ENCODE measurements around the gene PRDM16.
A peak's percentile ranks its signal among the peaks of the same experiment; 100 is the strongest.

PRDM16 gene

GRCh38 chr1:3206696-3207095 is 137.7 kb downstream of the PRDM16 start:
- Histone ChIP-seq H3K4me3 (ENCODE audit: low read depth in 1 of 2, low read length in 2 of 2) (no peak overlapping the region), H3K9ac (ENCODE audit: low read depth in 1 of 2, low read length in 2 of 2) (no peak overlapping the region), H3K9me3 (ENCODE audit: control insufficient read depth in 1 of 2, low read length in 2 of 2) (no peaks in the 10 kb centered on the region), H3K36me3 (ENCODE audit: control insufficient read depth in 1 of 2, insufficient read depth in 2 of 2, low read length in 2 of 2) (peaks cover 0 to 7% of the 10 kb centered on the region in 2 donors), H3K4me1 (ENCODE audit: control insufficient read depth in 1 of 2, insufficient read depth in 2 of 2, low read length in 2 of 2) (no peaks in the 10 kb centered on the region), H3K27ac (ENCODE audit: low read depth, low read length) (no peak overlapping the region), H3K27me3 (ENCODE audit: control insufficient read depth in 1 of 2, insufficient read depth in 2 of 2, low read length in 2 of 2) (no peaks in the 10 kb centered on the region)

GRCh38 chr1:3207217-3207848 is 138.3 kb downstream of the PRDM16 start:
- Histone ChIP-seq H3K27ac (ENCODE audit: low read depth, low read length) (no peak overlapping the region), H3K4me1 (ENCODE audit: control insufficient read depth in 1 of 2, insufficient read depth in 2 of 2, low read length in 2 of 2) (no peaks in the 10 kb centered on the region), H3K36me3 (ENCODE audit: control insufficient read depth in 1 of 2, insufficient read depth in 2 of 2, low read length in 2 of 2) (peaks cover 0 to 4% of the 10 kb centered on the region in 2 donors), H3K9ac (ENCODE audit: low read depth in 1 of 2, low read length in 2 of 2) (no peak overlapping the region), H3K4me3 (ENCODE audit: low read depth in 1 of 2, low read length in 2 of 2) (no peak overlapping the region), H3K27me3 (ENCODE audit: control insufficient read depth in 1 of 2, insufficient read depth in 2 of 2, low read length in 2 of 2) (no peaks in the 10 kb centered on the region), H3K9me3 (ENCODE audit: control insufficient read depth in 1 of 2, low read length in 2 of 2) (no peaks in the 10 kb centered on the region)

GRCh38 chr1:3208819-3209200 is 139.8 kb downstream of the PRDM16 start:
- Histone ChIP-seq H3K36me3 (ENCODE audit: control insufficient read depth in 1 of 2, insufficient read depth in 2 of 2, low read length in 2 of 2) (peaks cover 0 to 4% of the 10 kb centered on the region in 2 donors), H3K9me3 (ENCODE audit: control insufficient read depth in 1 of 2, low read length in 2 of 2) (no peaks in the 10 kb centered on the region), H3K9ac (ENCODE audit: low read depth in 1 of 2, low read length in 2 of 2) (no peak overlapping the region), H3K27me3 (ENCODE audit: control insufficient read depth in 1 of 2, insufficient read depth in 2 of 2, low read length in 2 of 2) (no peaks in the 10 kb centered on the region), H3K27ac (ENCODE audit: low read depth, low read length) (no peak overlapping the region), H3K4me3 (ENCODE audit: low read depth in 1 of 2, low read length in 2 of 2) (no peak overlapping the region), H3K4me1 (ENCODE audit: control insufficient read depth in 1 of 2, insufficient read depth in 2 of 2, low read length in 2 of 2) (peaks cover 4 to 5% of the 10 kb centered on the region in 2 donors)

- no peak overlapping the region for H3K27ac ChIP-seq (ENCODE audit: low read depth, low read length)
- no peak overlapping the region for H3K4me3 ChIP-seq (ENCODE audit: low read depth in 1 of 2, low read length in 2 of 2)
- H3K36me3 ChIP-seq (ENCODE audit: control insufficient read depth in 1 of 2, insufficient read depth in 2 of 2, low read length in 2 of 2) = peaks cover 0 to 4% of the 10 kb centered on the region in 2 donors
- H3K9me3 ChIP-seq (ENCODE audit: control insufficient read depth in 1 of 2, low read length in 2 of 2) = no peaks in the 10 kb centered on the region
- H3K27me3 ChIP-seq (ENCODE audit: control insufficient read depth in 1 of 2, insufficient read depth in 2 of 2, low read length in 2 of 2) = no peaks in the 10 kb centered on the region
- H3K4me1 ChIP-seq (ENCODE audit: control insufficient read depth in 1 of 2, insufficient read depth in 2 of 2, low read length in 2 of 2) = peaks cover 8 to 9% of the 10 kb centered on the region in 2 donors
- no peak overlapping the region for H3K9ac ChIP-seq (ENCODE audit: low read depth in 1 of 2, low read length in 2 of 2)
Measured at GRCh38 chr1:3209201-3209600, 140.2 kb downstream of the PRDM16 start.

- no peak overlapping the region for H3K4me3 ChIP-seq (ENCODE audit: low read depth in 1 of 2, low read length in 2 of 2)
- peaks cover 0 to 4% of the 10 kb centered on the region in 2 donors for H3K27me3 ChIP-seq (ENCODE audit: control insufficient read depth in 1 of 2, insufficient read depth in 2 of 2, low read length in 2 of 2)
- no peak overlapping the region for H3K9ac ChIP-seq (ENCODE audit: low read depth in 1 of 2, low read length in 2 of 2)
- H3K4me1 ChIP-seq (ENCODE audit: control insufficient read depth in 1 of 2, insufficient read depth in 2 of 2, low read length in 2 of 2) = peaks cover 9 to 11% of the 10 kb centered on the region in 2 donors
- no peaks in the 10 kb centered on the region for H3K9me3 ChIP-seq (ENCODE audit: control insufficient read depth in 1 of 2, low read length in 2 of 2)
- H3K27ac ChIP-seq (ENCODE audit: low read depth, low read length) = no peak overlapping the region
- H3K36me3 ChIP-seq (ENCODE audit: control insufficient read depth in 1 of 2, insufficient read depth in 2 of 2, low read length in 2 of 2) = peaks cover 0 to 4% of the 10 kb centered on the region in 2 donors
Measured at GRCh38 chr1:3211582-3212375, 142.8 kb downstream of the PRDM16 start.

GRCh38 chr1:3212453-3213355 is 143.7 kb downstream of the PRDM16 start:
- H3K9me3 ChIP-seq (ENCODE audit: control insufficient read depth in 1 of 2, low read length in 2 of 2) = no peaks in the 10 kb centered on the region
- H3K4me1 ChIP-seq (ENCODE audit: control insufficient read depth in 1 of 2, insufficient read depth in 2 of 2, low read length in 2 of 2) = peaks cover 9 to 11% of the 10 kb centered on the region in 2 donors
- peaks cover 0 to 4% of the 10 kb centered on the region in 2 donors for H3K36me3 ChIP-seq (ENCODE audit: control insufficient read depth in 1 of 2, insufficient read depth in 2 of 2, low read length in 2 of 2)
- no peak overlapping the region for H3K4me3 ChIP-seq (ENCODE audit: low read depth in 1 of 2, low read length in 2 of 2)
- no peak overlapping the region for H3K27ac ChIP-seq (ENCODE audit: low read depth, low read length)
- peaks cover 0 to 6% of the 10 kb centered on the region in 2 donors for H3K27me3 ChIP-seq (ENCODE audit: control insufficient read depth in 1 of 2, insufficient read depth in 2 of 2, low read length in 2 of 2)
- no peak overlapping the region for H3K9ac ChIP-seq (ENCODE audit: low read depth in 1 of 2, low read length in 2 of 2)

GRCh38 chr1:3213730-3214129 is 144.7 kb downstream of the PRDM16 start:
- Histone ChIP-seq H3K36me3 (ENCODE audit: control insufficient read depth in 1 of 2, insufficient read depth in 2 of 2, low read length in 2 of 2) (peaks cover 0 to 4% of the 10 kb centered on the region in 2 donors), H3K4me3 (ENCODE audit: low read depth in 1 of 2, low read length in 2 of 2) (no peak overlapping the region), H3K4me1 (ENCODE audit: control insufficient read depth in 1 of 2, insufficient read depth in 2 of 2, low read length in 2 of 2) (peaks cover 15 to 19% of the 10 kb centered on the region in 2 donors), H3K9ac (ENCODE audit: low read depth in 1 of 2, low read length in 2 of 2) (peak overlapping the region in 1 of 2 donors; percentile 32), H3K27ac (ENCODE audit: low read depth, low read length) (no peak overlapping the region), H3K27me3 (ENCODE audit: control insufficient read depth in 1 of 2, insufficient read depth in 2 of 2, low read length in 2 of 2) (peaks cover 0 to 6% of the 10 kb centered on the region in 2 donors), H3K9me3 (ENCODE audit: control insufficient read depth in 1 of 2, low read length in 2 of 2) (no peaks in the 10 kb centered on the region)

GRCh38 chr1:3215198-3216014 is 146.4 kb downstream of the PRDM16 start:
- Histone ChIP-seq H3K27me3 (ENCODE audit: control insufficient read depth in 1 of 2, insufficient read depth in 2 of 2, low read length in 2 of 2) (peaks cover 0 to 6% of the 10 kb centered on the region in 2 donors), H3K9ac (ENCODE audit: low read depth in 1 of 2, low read length in 2 of 2) (no peak overlapping the region), H3K36me3 (ENCODE audit: control insufficient read depth in 1 of 2, insufficient read depth in 2 of 2, low read length in 2 of 2) (no peaks in the 10 kb centered on the region), H3K9me3 (ENCODE audit: control insufficient read depth in 1 of 2, low read length in 2 of 2) (no peaks in the 10 kb centered on the region), H3K4me3 (ENCODE audit: low read depth in 1 of 2, low read length in 2 of 2) (no peak overlapping the region), H3K27ac (ENCODE audit: low read depth, low read length) (no peak overlapping the region), H3K4me1 (ENCODE audit: control insufficient read depth in 1 of 2, insufficient read depth in 2 of 2, low read length in 2 of 2) (peaks cover 31 to 35% of the 10 kb centered on the region in 2 donors)

GRCh38 chr1:3216015-3216391 is 147.0 kb downstream of the PRDM16 start:
- Histone ChIP-seq H3K27me3 (ENCODE audit: control insufficient read depth in 1 of 2, insufficient read depth in 2 of 2, low read length in 2 of 2) (peaks cover 0 to 6% of the 10 kb centered on the region in 2 donors), H3K9ac (ENCODE audit: low read depth in 1 of 2, low read length in 2 of 2) (no peak overlapping the region)

More at GRCh38 chr1:3216015-3216391, 147.0 kb downstream of the PRDM16 start:
- Histone ChIP-seq H3K4me3 (ENCODE audit: low read depth in 1 of 2, low read length in 2 of 2) (no peak overlapping the region), H3K36me3 (ENCODE audit: control insufficient read depth in 1 of 2, insufficient read depth in 2 of 2, low read length in 2 of 2) (no peaks in the 10 kb centered on the region), H3K4me1 (ENCODE audit: control insufficient read depth in 1 of 2, insufficient read depth in 2 of 2, low read length in 2 of 2) (peaks cover 37 to 41% of the 10 kb centered on the region in 2 donors), H3K9me3 (ENCODE audit: control insufficient read depth in 1 of 2, low read length in 2 of 2) (no peaks in the 10 kb centered on the region), H3K27ac (ENCODE audit: low read depth, low read length) (no peak overlapping the region)
